ENCODE data around the gene SHH. TPM values are rescaled to one million over a fixed set of nuclear protein-coding genes. Genes with fewer than 3 reads are reported as not detected.
A peak's percentile ranks its signal among the peaks of the same experiment; 100 is the strongest.

The SHH gene
- polyA plus RNA-seq, 3 donors = not detected

GRCh38 chr7:155774947-155775346, 37.3 kb downstream of the SHH start:
- TF ChIP-seq CTCF (IDR thresholded peaks at IDR 0.05) = no peak
- Histone ChIP-seq H3K27ac (ENCODE audit: low read depth in 1 of 2, low read length in 2 of 2) (no peak overlapping the region), H3K4me2 (replicated peaks; ENCODE audit: extremely low read depth, low read length, poor library complexity, severe bottlenecking) (no peak overlapping the region), H3K4me3 (replicated peaks in 1 of 3; ENCODE audit: low read depth in 2 of 3, low read length in 3 of 3) (no peak overlapping the region), H2AFZ (ENCODE audit: insufficient read depth, low read depth, low read length, poor library complexity, severe bottlenecking) (no peak overlapping the region), H3K36me3 (replicated peaks in 1 of 2; ENCODE audit: control insufficient read depth in 1 of 2, insufficient read depth in 2 of 2, low read length in 2 of 2) (peaks cover 75 to 100% of the 10 kb centered on the region in 2 donors), H3K79me2 (ENCODE audit: insufficient read depth, low read length) (peaks cover 21% of the 10 kb centered on the region), H4K20me1 (ENCODE audit: insufficient read depth, low read length) (peaks cover 69% of the 10 kb centered on the region), H3K27me3 (ENCODE audit: control insufficient read depth in 2 of 2, insufficient read depth in 2 of 2, low read length in 2 of 2) (no peaks in the 10 kb centered on the region), H3K9ac (ENCODE audit: insufficient read depth, low read length, poor library complexity, severe bottlenecking) (no peak overlapping the region), H3K9me3 (replicated peaks in 1 of 2; ENCODE audit: control insufficient read depth in 1 of 2, insufficient read depth in 1 of 2, low read length in 2 of 2) (no peaks in the 10 kb centered on the region), H3K4me1 (ENCODE audit: control insufficient read depth in 1 of 2, insufficient read depth in 2 of 2, low read length in 2 of 2) (peaks cover under 1 to 4% of the 10 kb centered on the region in 2 donors)
- intact Hi-C loops (cut with micrococcal nuclease) = no loop called here
- no peak for DNase-seq
- Mint-ChIP-seq H3K36me3 (peaks cover 89 to 94% of the 10 kb centered on the region in 2 donors), H3K27me3 (ENCODE audit: low read depth in 3 of 3) (no peaks in the 10 kb centered on the region), H3K9me3 (no peaks in the 10 kb centered on the region), H3K27ac (no peak overlapping the region), H3K4me3 (no peak overlapping the region), H3K4me1 (peaks cover under 1% of the 10 kb centered on the region)
- 98% methylated on average over 7 of the region's 14 CpGs for WGBS (ENCODE audit: insufficient coverage)

GRCh38 chr7:155773531-155773930, 38.7 kb downstream of the SHH start:
- peak overlapping the region in 1 of 2 donors; percentile 9 for H3K27ac ChIP-seq (ENCODE audit: low read depth in 1 of 2, low read length in 2 of 2)
- no peak overlapping the region for H2AFZ ChIP-seq (ENCODE audit: insufficient read depth, low read depth, low read length, poor library complexity, severe bottlenecking)
- Mint-ChIP-seq H3K27ac (peak overlapping the region in 2 of 7 donors; percentile 26 to 63), H3K4me3 (no peak overlapping the region), H3K9me3 (no peaks in the 10 kb centered on the region), H3K36me3 (peaks cover 90 to 95% of the 10 kb centered on the region in 2 donors), H3K27me3 (ENCODE audit: low read depth in 3 of 3) (no peaks in the 10 kb centered on the region), H3K4me1 (peaks cover 15% of the 10 kb centered on the region)
- H3K4me1 ChIP-seq (ENCODE audit: control insufficient read depth in 1 of 2, insufficient read depth in 2 of 2, low read length in 2 of 2) = peaks cover 15 to 18% of the 10 kb centered on the region in 2 donors
- no peak overlapping the region for H3K4me3 ChIP-seq (replicated peaks in 1 of 3; ENCODE audit: low read depth in 2 of 3, low read length in 3 of 3)
- H3K4me2 ChIP-seq (replicated peaks; ENCODE audit: extremely low read depth, low read length, poor library complexity, severe bottlenecking) = no peak overlapping the region
- H4K20me1 ChIP-seq (ENCODE audit: insufficient read depth, low read length) = peaks cover 69% of the 10 kb centered on the region
- WGBS (ENCODE audit: insufficient coverage) = 89% methylated on average over 1 of the region's 4 CpGs
- peaks cover 25% of the 10 kb centered on the region for H3K79me2 ChIP-seq (ENCODE audit: insufficient read depth, low read length)
- no peaks in the 10 kb centered on the region for H3K9me3 ChIP-seq (replicated peaks in 1 of 2; ENCODE audit: control insufficient read depth in 1 of 2, insufficient read depth in 1 of 2, low read length in 2 of 2)
- no peak overlapping the region for H3K9ac ChIP-seq (ENCODE audit: insufficient read depth, low read length, poor library complexity, severe bottlenecking)
- no peak for DNase-seq
- TF ChIP-seq CTCF (IDR thresholded peaks at IDR 0.05) = no peak
- no peaks in the 10 kb centered on the region for H3K27me3 ChIP-seq (ENCODE audit: control insufficient read depth in 2 of 2, insufficient read depth in 2 of 2, low read length in 2 of 2)
- intact Hi-C loops (cut with micrococcal nuclease) = no loop called here
- H3K36me3 ChIP-seq (replicated peaks in 1 of 2; ENCODE audit: control insufficient read depth in 1 of 2, insufficient read depth in 2 of 2, low read length in 2 of 2) = peaks cover 75 to 96% of the 10 kb centered on the region in 2 donors
